ENCODE measurements around the gene RNASE1. TPM values are rescaled to one million over a fixed set of nuclear protein-coding genes. Genes with fewer than 3 reads are reported as not detected.

The RNASE1 gene
- total RNA-seq, 4 donors from 2014 or later: 999 to 1,585 (median 1,253) TPM

DNA sequence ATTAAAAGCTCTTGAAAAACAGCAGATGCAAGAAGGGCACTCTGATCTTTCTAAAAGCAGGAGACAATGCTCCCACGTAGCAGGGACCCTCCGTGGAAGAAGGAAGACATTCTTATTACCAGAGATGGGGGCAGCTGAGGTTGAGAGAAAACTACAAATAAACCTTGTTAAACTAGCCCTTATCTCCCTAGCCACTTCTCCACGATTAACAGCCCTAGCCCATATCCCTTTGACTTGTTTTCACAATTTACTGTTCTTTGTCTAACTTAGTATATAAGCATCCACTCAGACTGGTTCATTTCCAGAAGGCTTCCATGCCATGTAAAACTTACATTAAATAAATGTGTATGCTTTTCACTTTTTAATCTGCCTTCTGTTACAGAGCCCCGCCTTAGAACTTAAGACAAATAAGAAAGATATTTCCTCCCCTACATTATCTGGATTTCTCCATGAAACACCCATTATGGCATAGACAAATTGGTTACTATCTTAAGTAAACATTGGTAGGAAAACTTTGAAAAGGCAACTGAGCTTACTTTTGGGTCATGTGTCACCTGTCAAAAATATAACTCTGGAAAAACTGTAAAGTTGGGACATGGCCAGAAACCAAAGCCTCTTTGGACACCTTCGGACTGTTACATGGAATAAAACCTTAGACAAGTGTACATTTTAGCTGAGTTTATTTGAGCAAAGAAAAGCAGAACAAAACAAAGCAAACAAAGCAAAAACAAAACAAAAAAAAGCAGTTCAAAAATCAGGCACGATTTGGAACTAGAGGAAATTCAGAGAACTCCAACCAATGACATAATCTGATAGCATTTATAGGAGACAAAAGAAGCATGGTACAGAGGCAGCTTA lies 4.9 kb upstream of the RNASE1 start:
- ATAC-seq (ENCODE audit: low FRiP score): no peak
- no peak for DNase-seq (ENCODE audit: low spot score)
- no peak for TF ChIP-seq CTCF (IDR thresholded peaks at IDR 0.05)

GRCh38 chr14:20805485-20805884 lies 2.8 kb upstream of the RNASE1 start:
- DNase-seq (ENCODE audit: low spot score): no peak
- TF ChIP-seq CTCF (IDR thresholded peaks at IDR 0.05): no peak

GRCh38 chr14:20803223-20803622 lies 579 bp upstream of the RNASE1 start:
- TF ChIP-seq CTCF (IDR thresholded peaks at IDR 0.05): no peak
- DNase-seq (ENCODE audit: low spot score) (no peak), ATAC-seq (ENCODE audit: low FRiP score) (no peak)

More at GRCh38 chr14:20805485-20805884, 2.8 kb upstream of the RNASE1 start:
- ATAC-seq (ENCODE audit: low FRiP score): no peak

DNA sequence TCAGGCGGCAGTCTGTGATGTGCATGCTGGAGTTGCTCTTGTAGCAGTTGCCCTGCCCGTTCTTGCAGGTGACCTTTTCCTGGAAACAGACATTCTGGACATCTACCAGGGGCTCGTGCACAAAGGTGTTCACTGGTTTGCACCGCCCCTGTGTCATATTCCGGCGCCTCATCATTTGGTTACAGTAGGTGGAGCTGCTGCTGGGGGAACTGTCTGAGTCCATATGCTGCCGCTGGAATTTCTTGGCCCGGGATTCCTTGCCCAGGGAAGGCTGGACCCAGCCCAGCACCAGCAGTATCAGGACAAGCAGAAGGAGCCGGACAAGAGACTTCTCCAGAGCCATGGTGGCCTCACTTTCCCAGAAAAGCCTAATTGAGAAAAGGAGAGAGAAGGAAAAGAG lies 918 bp downstream of the RNASE1 start:
- ATAC-seq (ENCODE audit: low FRiP score): no peak
- DNase-seq (ENCODE audit: low spot score): no peak
- TF ChIP-seq CTCF (IDR thresholded peaks at IDR 0.05): no peak

DNA sequence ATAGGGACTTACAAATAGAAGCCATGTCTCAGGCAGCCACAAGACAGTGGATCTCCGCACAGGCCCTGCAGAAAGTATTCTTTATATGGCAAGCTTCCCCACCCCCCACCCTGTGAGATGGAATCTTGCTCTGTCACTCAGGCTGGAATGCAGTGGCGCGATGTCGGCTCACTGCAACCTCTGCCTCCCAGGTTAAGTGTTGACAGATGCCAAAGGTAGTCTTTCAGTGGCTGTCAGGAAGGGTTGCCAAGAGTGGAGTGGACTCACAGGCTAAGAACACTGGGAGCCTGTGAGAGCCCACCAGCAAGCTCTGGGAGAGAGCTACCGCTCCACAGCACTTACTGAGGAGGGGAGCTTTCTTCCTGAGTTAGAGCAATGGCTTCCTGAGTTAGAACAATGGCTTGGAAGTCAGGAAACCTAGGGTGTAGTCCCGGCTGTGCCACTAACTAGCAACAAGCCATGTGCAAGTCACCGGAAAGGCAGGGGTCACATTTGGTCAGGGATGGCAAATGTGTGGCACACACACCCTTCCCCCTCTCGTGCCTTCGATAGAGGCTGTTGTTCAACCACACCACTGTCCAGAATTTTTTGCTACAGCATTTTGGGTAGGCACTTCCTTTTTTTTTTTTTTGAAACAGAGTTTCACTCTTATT lies 2.6 kb downstream of the RNASE1 start:
- TF ChIP-seq CTCF (IDR thresholded peaks at IDR 0.05): no peak
- DNase-seq (ENCODE audit: low spot score) (no peak), ATAC-seq (ENCODE audit: low FRiP score) (no peak)

DNA sequence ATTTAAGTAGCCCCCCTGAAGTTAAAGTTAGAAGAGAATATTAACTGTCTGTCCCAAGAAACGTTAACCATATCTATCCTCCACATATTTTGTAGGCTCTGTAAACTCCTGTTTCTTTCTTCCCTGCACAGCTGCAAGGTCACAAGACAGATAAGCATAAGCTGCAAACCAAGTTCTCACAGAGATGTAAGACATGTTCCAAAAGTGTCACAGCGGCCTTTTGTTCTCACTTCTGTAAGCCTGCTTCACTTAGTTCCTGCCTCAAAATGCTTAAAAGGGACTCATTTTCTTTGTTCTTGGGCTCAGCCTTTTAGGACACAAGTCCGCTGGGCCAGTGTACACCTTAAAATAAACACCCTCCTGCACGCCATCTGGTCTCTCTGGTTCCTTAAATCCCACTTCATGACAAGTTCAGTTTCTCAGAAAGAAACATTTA lies 3.2 kb downstream of the RNASE1 start:
- no peak for DNase-seq (ENCODE audit: low spot score)
- ATAC-seq (ENCODE audit: low FRiP score): no peak
- TF ChIP-seq CTCF (IDR thresholded peaks at IDR 0.05): no peak

Measured in omental fat pad (tissue), 4 donors.